ENCODE results near the gene TJP1. TPM values are rescaled to one million over a fixed set of nuclear protein-coding genes. Genes with fewer than 3 reads are reported as not detected.

Gene TJP1
- total and polyA plus RNA-seq, 9 of the 15 experiments (the other 6 are each of a cell fraction or from before 2014, with no cell fraction given), result 9.1 to 39.3 (median 28.0) TPM

DNA sequence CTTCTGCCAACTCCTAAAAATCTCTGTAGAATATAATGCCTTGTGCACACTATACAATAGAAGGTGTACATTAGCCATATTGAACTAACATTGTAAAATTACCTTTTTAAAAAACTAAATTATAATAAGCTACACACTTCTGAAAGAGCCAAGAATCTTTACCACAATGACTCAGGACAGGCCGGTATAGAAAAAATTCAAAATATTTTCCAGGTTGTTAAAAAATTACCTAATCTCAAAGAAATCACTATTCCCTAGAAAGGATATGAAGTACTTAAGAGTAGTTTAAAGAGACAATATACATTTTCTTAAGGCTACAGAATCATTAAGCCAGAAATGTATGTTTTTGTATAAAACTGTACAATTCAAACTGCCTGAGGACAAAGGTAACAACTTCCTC, 48.5 kb downstream of the TJP1 start (continued):
- TF ChIP-seq, protein P1, sequence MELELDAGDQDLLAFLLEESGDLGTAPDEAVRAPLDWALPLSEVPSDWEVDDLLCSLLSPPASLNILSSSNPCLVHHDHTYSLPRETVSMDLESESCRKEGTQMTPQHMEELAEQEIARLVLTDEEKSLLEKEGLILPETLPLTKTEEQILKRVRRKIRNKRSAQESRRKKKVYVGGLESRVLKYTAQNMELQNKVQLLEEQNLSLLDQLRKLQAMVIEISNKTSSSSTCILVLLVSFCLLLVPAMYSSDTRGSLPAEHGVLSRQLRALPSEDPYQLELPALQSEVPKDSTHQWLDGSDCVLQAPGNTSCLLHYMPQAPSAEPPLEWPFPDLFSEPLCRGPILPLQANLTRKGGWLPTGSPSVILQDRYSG (tag; conservative IDR thresholded peaks at IDR 0.05; ENCODE audit: low read depth), result no peak
- TF ChIP-seq, protein P2, sequence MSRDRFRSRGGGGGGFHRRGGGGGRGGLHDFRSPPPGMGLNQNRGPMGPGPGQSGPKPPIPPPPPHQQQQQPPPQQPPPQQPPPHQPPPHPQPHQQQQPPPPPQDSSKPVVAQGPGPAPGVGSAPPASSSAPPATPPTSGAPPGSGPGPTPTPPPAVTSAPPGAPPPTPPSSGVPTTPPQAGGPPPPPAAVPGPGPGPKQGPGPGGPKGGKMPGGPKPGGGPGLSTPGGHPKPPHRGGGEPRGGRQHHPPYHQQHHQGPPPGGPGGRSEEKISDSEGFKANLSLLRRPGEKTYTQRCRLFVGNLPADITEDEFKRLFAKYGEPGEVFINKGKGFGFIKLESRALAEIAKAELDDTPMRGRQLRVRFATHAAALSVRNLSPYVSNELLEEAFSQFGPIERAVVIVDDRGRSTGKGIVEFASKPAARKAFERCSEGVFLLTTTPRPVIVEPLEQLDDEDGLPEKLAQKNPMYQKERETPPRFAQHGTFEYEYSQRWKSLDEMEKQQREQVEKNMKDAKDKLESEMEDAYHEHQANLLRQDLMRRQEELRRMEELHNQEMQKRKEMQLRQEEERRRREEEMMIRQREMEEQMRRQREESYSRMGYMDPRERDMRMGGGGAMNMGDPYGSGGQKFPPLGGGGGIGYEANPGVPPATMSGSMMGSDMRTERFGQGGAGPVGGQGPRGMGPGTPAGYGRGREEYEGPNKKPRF (IDR thresholded peaks at IDR 0.05; ENCODE audit: low read depth, low read length), result no peak

DNA sequence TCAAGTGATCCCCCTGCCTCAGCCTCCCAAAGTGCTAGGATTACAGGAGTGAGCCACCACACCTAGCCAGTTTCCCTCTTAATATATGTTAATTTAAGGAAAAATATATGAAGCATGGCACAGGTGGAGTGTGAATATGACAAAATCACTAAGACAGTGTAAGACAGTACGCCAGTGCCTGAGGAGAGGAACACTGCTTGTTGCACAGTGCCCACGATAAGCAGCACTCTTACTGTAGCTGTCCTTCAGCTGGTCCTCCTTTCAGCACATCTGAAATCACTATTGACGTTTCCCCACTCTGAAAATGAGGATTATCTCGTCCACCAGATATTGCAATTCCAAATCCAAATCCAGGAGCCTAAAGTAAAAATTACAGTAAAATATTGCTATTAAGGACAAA, 49.3 kb downstream of the TJP1 start:
- FAIRE-seq (no peak), DNase-seq (ENCODE audit: extremely low read depth in 1 of 4, low spot score in 3 of 4) (no peak), ATAC-seq (no peak)
- Histone ChIP-seq H3K27ac (ENCODE audit: extremely low read depth, low read depth, low read length) (no peak overlapping the region), H3K9me3 (replicated peaks; ENCODE audit: control insufficient read depth, insufficient read depth, low read depth, low read length) (no peaks in the 10 kb centered on the region), H3K79me2 (ENCODE audit: control insufficient read depth, insufficient read depth, low read length) (peaks cover 43% of the 10 kb centered on the region), H3K36me3 (ENCODE audit: control insufficient read depth, insufficient read depth, low read length) (peaks cover 33% of the 10 kb centered on the region; the same call in 2 of the 3 replicates), H3K4me3 (no peak overlapping the region), H3K4me1 (replicated peaks in 1 of 2; ENCODE audit: control insufficient read depth in 2 of 2, insufficient read depth in 2 of 2, low read length in 2 of 2) (no peaks in the 10 kb centered on the region), H3K9me1 (ENCODE audit: control insufficient read depth, insufficient read depth, low read length) (no peaks in the 10 kb centered on the region), H3K4me2 (ENCODE audit: insufficient read depth, low read length) (no peak overlapping the region), H3K27me3 (ENCODE audit: control insufficient read depth in 2 of 2, insufficient read depth in 2 of 2, low read length in 2 of 2) (no peaks in the 10 kb centered on the region), H2AFZ (ENCODE audit: low read depth, low read length) (no peak overlapping the region), H3K9ac (ENCODE audit: insufficient read depth in 1 of 2, low read depth in 2 of 2, low read length in 2 of 2) (no peak overlapping the region), H4K20me1 (replicated peaks; ENCODE audit: control insufficient read depth, insufficient read depth, low read length) (no peaks in the 10 kb centered on the region)
- intact Hi-C loops (cut with micrococcal nuclease), result no loop called here
- BruUV-seq (replicated peaks), result no TSS peak
- TF ChIP-seq, protein P3, sequence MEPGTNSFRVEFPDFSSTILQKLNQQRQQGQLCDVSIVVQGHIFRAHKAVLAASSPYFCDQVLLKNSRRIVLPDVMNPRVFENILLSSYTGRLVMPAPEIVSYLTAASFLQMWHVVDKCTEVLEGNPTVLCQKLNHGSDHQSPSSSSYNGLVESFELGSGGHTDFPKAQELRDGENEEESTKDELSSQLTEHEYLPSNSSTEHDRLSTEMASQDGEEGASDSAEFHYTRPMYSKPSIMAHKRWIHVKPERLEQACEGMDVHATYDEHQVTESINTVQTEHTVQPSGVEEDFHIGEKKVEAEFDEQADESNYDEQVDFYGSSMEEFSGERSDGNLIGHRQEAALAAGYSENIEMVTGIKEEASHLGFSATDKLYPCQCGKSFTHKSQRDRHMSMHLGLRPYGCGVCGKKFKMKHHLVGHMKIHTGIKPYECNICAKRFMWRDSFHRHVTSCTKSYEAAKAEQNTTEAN (CRISPR knock-in tag; IDR thresholded peaks at IDR 0.05), result no peak
- TF ChIP-seq ZNF175 (CRISPR knock-in tag; IDR thresholded peaks at IDR 0.05; ENCODE audit: low read depth) (no peak), SMAD4 (CRISPR knock-in tag; conservative IDR thresholded peaks at IDR 0.05) (no peak), ZFP36 (IDR thresholded peaks at IDR 0.05; ENCODE audit: low read depth, low read length, partially characterized antibody) (no peak)
- in situ Hi-C loops (cut with MboI), result no loop called here
- ChIA-PET POLR2A (no interaction called here), CTCF (ENCODE audit: low intra/inter-chr PET ratio) (no interaction called here)
- WGBS (ENCODE audit: insufficient coverage, low coverage, missing lambda C conversion rate), result 82% methylated on average over 4 of the region's 4 CpGs
